ENCODE measurements around the gene RTEL1. TPM values are rescaled to one million over a fixed set of nuclear protein-coding genes. Genes with fewer than 3 reads are reported as not detected.
A peak's percentile ranks its signal among the peaks of the same experiment; 100 is the strongest.

The RTEL1 gene
- total and polyA plus RNA-seq, 9 of the 15 experiments (the other 6 are each of a cell fraction or from before 2014, with no cell fraction given), result 0.36 to 61.0 (median 17.9) TPM

- TF ChIP-seq HDAC3 (IDR thresholded peaks at IDR 0.05; ENCODE audit: borderline replicate concordance, partially characterized antibody) (peak; percentile 32), ZBTB8A (IDR thresholded peaks at IDR 0.05; ENCODE audit: partially characterized antibody) (no peak), ZNF263 (CRISPR knock-in tag; IDR thresholded peaks at IDR 0.05; ENCODE audit: borderline replicate concordance) (peak; percentile 75), NR2C1 (IDR thresholded peaks at IDR 0.05) (peak; percentile 91), NR2C1 (tag; IDR thresholded peaks at IDR 0.05) (peak; percentile 95), HCFC1 (IDR thresholded peaks at IDR 0.05; ENCODE audit: low read depth, low read length) (peak; percentile 82), ZNF707 (CRISPR knock-in tag; conservative IDR thresholded peaks at IDR 0.05) (no peak), RAD21 (CRISPR knock-in tag; conservative IDR thresholded peaks at IDR 0.05 in 1 of 2, IDR thresholded peaks at IDR 0.05 in 1 of 2) (peak in 1 of 2 experiments; percentile 9; a peak in 1 of 4 replicates), FOXK2 (conservative IDR thresholded peaks at IDR 0.05 in 1 of 2, IDR thresholded peaks at IDR 0.05 in 1 of 2; ENCODE audit: low read depth in 2 of 2) (peak; percentile 74 to 78), TAF7 (tag; IDR thresholded peaks at IDR 0.05) (peak; percentile 93), PPARD (CRISPR knock-in tag; IDR thresholded peaks at IDR 0.05) (no peak), ARID1B (IDR thresholded peaks at IDR 0.05) (0 out of 2 replicates have a peak, but pooled peaks have one; percentile 15), HDAC2 (IDR thresholded peaks at IDR 0.05) (peak; percentile 76; the same call in 1 of the 2 replicates), BCOR (IDR thresholded peaks at IDR 0.05) (no peak), SUPT5H (IDR thresholded peaks at IDR 0.05) (peak; percentile 77), CEBPG (CRISPR knock-in tag; IDR thresholded peaks at IDR 0.05) (peak; percentile 95), CEBPG (tag; conservative IDR thresholded peaks at IDR 0.05 in 1 of 2, IDR thresholded peaks at IDR 0.05 in 1 of 2) (peak; percentile 89 to 92), PHB (CRISPR knock-in tag; IDR thresholded peaks at IDR 0.05) (no peak), TBL1XR1 (IDR thresholded peaks at IDR 0.05; ENCODE audit: low read length in 2 of 2) (peak in 1 of 2 experiments; percentile 62; a peak in 1 of 4 replicates), MYBL2 (IDR thresholded peaks at IDR 0.05; ENCODE audit: low read depth) (no peak), MYBL2 (CRISPR knock-in tag; IDR thresholded peaks at IDR 0.05; ENCODE audit: borderline replicate concordance) (no peak), EP400 (IDR thresholded peaks at IDR 0.05) (peak; percentile 95), ESRRA (IDR thresholded peaks at IDR 0.05; ENCODE audit: borderline replicate concordance, low read depth) (peak; percentile 43; the same call in 1 of the 2 replicates), GTF2A2 (tag; IDR thresholded peaks at IDR 0.05) (peak; percentile 72), MTA3 (IDR thresholded peaks at IDR 0.05; ENCODE audit: borderline replicate concordance) (peak; percentile 83; the same call in 1 of the 2 replicates), SIX5 (IDR thresholded peaks at IDR 0.05; ENCODE audit: borderline replicate concordance in 1 of 2, insufficient read depth in 1 of 2, low read depth in 1 of 2, low read length in 2 of 2) (peak; percentile 32; a peak in 1 of 4 replicates), ZFP36 (IDR thresholded peaks at IDR 0.05; ENCODE audit: low read depth, low read length, partially characterized antibody) (peak; percentile 49), POLR3A (IDR thresholded peaks at IDR 0.05; ENCODE audit: borderline replicate concordance, extremely low read depth, insufficient read depth, insufficient read length) (no peak), ELF1 (tag; IDR thresholded peaks at IDR 0.05) (peak; percentile 56; the same call in 1 of the 2 replicates)
- TF ChIP-seq, protein P1, sequence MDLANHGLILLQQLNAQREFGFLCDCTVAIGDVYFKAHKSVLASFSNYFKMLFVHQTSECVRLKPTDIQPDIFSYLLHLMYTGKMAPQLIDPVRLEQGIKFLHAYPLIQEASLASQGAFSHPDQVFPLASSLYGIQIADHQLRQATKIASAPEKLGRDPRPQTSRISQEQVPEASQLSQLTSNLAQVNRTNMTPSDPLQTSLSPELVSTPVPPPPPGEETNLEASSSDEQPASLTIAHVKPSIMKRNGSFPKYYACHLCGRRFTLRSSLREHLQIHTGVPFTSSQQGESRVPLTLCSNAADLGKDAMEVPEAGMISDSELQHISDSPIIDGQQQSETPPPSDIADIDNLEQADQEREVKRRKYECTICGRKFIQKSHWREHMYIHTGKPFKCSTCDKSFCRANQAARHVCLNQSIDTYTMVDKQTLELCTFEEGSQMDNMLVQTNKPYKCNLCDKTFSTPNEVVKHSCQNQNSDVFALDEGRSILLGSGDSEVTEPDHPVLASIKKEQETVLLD (IDR thresholded peaks at IDR 0.05), result 0 out of 2 replicates have a peak, but pooled peaks have one; percentile 33
These were observed 29.7 kb upstream of the RTEL1 start (continued) for GRCh38 chr20:63628246-63628975.
